HG03280 (cell line): Measurements from ENCODE around the gene XPO6.
"Not testable (repeated sequence)": the region's sequence is repeated elsewhere in the genome, so short reads cannot be mapped to it uniquely, and the experiment has no call there.

ENCODE experiments used
- ATAC-seq: cut with Tn5 transposase; IDR thresholded peaks from one replicate; pipeline ENCODE4 v1.9.1; 2021; ENCODE audit warnings: mild to moderate bottlenecking, moderate library complexity; ENCODE audit not compliant: unreplicated experiment

XPO6 gene

GRCh38 chr16:28118637-28119036 lies 93.1 kb downstream of the XPO6 start:
- no peak for ATAC-seq

- ATAC-seq, result no peak
These were observed 94.6 kb downstream of the XPO6 start for GRCh38 chr16:28117168-28117565.

GRCh38 chr16:28115866-28116265 lies 95.9 kb downstream of the XPO6 start:
- not testable (repeated sequence) for ATAC-seq

- no peak for ATAC-seq
These were observed 98.9 kb downstream of the XPO6 start for GRCh38 chr16:28112908-28113307.

GRCh38 chr16:28110977-28111376 lies 100.8 kb downstream of the XPO6 start:
- no peak for ATAC-seq

- no peak for ATAC-seq
These were observed 101.3 kb downstream of the XPO6 start for GRCh38 chr16:28110479-28110878.

GRCh38 chr16:28110074-28110473 lies 101.7 kb downstream of the XPO6 start:
- ATAC-seq, result no peak

GRCh38 chr16:28108590-28109247 lies 103.0 kb downstream of the XPO6 start:
- ATAC-seq, result no peak

GRCh38 chr16:28107232-28107631 lies 104.5 kb downstream of the XPO6 start:
- no peak for ATAC-seq

- no peak for ATAC-seq
These were observed 105.1 kb downstream of the XPO6 start for GRCh38 chr16:28106467-28107215.

- ATAC-seq, result no peak
These were observed 105.8 kb downstream of the XPO6 start for GRCh38 chr16:28105954-28106353.

- no peak for ATAC-seq
These were observed 106.5 kb downstream of the XPO6 start for GRCh38 chr16:28105297-28105696.

- ATAC-seq, result no peak
These were observed 107.4 kb downstream of the XPO6 start for GRCh38 chr16:28104404-28104803.

GRCh38 chr16:28103516-28104170 lies 108.1 kb downstream of the XPO6 start:
- ATAC-seq, result no peak

- ATAC-seq, result no peak
These were observed 110.3 kb downstream of the XPO6 start for GRCh38 chr16:28101533-28101890.

GRCh38 chr16:28100810-28101532 lies 110.8 kb downstream of the XPO6 start:
- no peak for ATAC-seq

GRCh38 chr16:28098959-28099945 lies 112.5 kb downstream of the XPO6 start:
- ATAC-seq, result no peak

GRCh38 chr16:28098171-28098958 lies 113.4 kb downstream of the XPO6 start:
- ATAC-seq, result no peak
